Ascending aorta (tissue), 2 donors: ENCODE results near the gene MAP4K1. TPM values are rescaled to one million over a fixed set of nuclear protein-coding genes. Genes with fewer than 3 reads are reported as not detected.

Experiments used
- DNase-seq, 2 donors: peaks; one replicate each; pipeline ENCODE4 v3.0.0-alpha.2; 2019; ENCODE audit warnings: low spot score in 2 of 2
- H3K27ac ChIP-seq, 2 donors: fragments of 200-600 bp; sonication (generic); one replicate each; pipeline ENCODE4 v1.5.1; 2016 to 2017; ENCODE audit warnings: mild to moderate bottlenecking in 1 of 2
- H3K27me3 ChIP-seq: fragments of 200-600 bp; sonication (generic); one replicate; pipeline ENCODE4 v1.5.1; 2017
- H3K36me3 ChIP-seq, 2 donors: fragments of 200-600 bp; sonication (generic); one replicate each; pipeline ENCODE4 v1.5.1; 2016
- H3K4me1 ChIP-seq, 2 donors: fragments of 200-600 bp; sonication (generic); one replicate each; pipeline ENCODE4 v1.5.1; 2016 to 2017; ENCODE audit warnings: mild to moderate bottlenecking in 1 of 2
- H3K4me3 ChIP-seq, 2 donors: fragments of 200-600 bp; sonication (generic); one replicate each; pipeline ENCODE4 v1.5.1; 2016 to 2017; ENCODE audit warnings: mild to moderate bottlenecking in 1 of 2
- H3K9me3 ChIP-seq, 2 donors: fragments of 200-600 bp; sonication (generic); one replicate each; pipeline ENCODE4 v1.5.1; 2016
- intact Hi-C: fragments of 100-400 bp; cut with DNase I; formaldehyde crosslinking; loops from one replicate; pipeline ENCODE4 v1.15.1; 2023
- total RNA-seq: library from RNA; depleted of rRNA; stranded (reverse); fragments of >200 nt; gene quantifications from one replicate; pipeline ENCODE4 v1.1.0, GENCODE V29; 2016
- TF ChIP-seq, protein P1 (sequence below), 3 experiments: fragments of 200-600 bp in 2 of 3; fragments of 450-650 bp in 1 of 3; sonication (generic) in 2 of 3; IDR thresholded peaks; one replicate each; pipeline ENCODE4 v1.5.1; 2016 to 2019; ENCODE audit warnings: antibody characterized with exemption in 3 of 3, mild to moderate bottlenecking in 1 of 3, moderate library complexity in 1 of 3

The MAP4K1 gene
- total RNA-seq, 1 donor from 2014 or later, result 15.1 TPM

DNA sequence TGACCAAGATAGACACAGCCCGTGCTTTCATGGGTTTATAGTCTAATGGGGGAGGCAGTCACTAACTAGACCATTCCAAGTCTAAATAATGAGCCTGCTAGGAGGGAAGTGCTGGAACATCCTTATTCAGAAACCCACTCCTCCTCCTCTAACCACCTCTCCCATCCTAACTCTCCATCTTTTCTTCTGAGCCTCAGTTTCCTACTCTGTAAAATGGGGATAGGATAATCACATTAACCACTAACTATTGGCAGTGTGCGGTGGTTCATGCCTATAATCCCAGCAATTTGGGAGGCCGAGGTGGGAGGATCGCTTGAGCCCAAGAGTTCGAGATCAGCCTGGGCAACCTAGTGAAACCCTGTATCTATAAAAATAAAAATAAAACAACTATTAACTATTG, 68.7 kb downstream of the MAP4K1 start:
- intact Hi-C loops, result loop anchor here (10.0 kb wide), 1 partner anchor 346 kb away; the partner anchor contains the start of genes NFKBIB and SIRT2
- TF ChIP-seq, protein P1, sequence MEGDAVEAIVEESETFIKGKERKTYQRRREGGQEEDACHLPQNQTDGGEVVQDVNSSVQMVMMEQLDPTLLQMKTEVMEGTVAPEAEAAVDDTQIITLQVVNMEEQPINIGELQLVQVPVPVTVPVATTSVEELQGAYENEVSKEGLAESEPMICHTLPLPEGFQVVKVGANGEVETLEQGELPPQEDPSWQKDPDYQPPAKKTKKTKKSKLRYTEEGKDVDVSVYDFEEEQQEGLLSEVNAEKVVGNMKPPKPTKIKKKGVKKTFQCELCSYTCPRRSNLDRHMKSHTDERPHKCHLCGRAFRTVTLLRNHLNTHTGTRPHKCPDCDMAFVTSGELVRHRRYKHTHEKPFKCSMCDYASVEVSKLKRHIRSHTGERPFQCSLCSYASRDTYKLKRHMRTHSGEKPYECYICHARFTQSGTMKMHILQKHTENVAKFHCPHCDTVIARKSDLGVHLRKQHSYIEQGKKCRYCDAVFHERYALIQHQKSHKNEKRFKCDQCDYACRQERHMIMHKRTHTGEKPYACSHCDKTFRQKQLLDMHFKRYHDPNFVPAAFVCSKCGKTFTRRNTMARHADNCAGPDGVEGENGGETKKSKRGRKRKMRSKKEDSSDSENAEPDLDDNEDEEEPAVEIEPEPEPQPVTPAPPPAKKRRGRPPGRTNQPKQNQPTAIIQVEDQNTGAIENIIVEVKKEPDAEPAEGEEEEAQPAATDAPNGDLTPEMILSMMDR (IDR thresholded peaks at IDR 0.05), result no peak

DNA sequence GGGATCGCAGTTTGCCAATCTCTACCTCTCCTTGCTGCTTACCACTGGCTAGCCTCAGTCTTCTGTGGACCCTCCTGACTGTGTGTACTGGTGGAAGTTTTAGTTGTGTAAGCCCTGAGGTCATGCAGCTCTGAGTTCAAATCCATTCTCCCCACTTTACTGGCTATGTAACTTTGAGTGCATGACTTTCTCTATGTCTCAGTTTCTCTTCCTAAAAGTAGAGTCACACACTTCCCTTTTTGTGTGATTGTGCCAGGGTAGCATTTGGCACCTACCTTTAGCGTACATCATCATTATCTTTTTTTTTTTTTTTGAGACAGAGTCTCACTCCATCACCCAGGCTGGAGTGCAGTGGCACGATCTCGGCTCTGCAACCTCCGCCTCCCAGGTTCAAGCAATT, 70.3 kb downstream of the MAP4K1 start:
- Histone ChIP-seq H3K9me3 (no peaks in the 10 kb centered on the region), H3K4me3 (no peak overlapping the region), H3K4me1 (peaks cover 0 to 7% of the 10 kb centered on the region in 2 donors), H3K27ac (no peak overlapping the region), H3K27me3 (no peaks in the 10 kb centered on the region), H3K36me3 (no peaks in the 10 kb centered on the region)
- DNase-seq, result no peak
- intact Hi-C loops, result loop anchor here (10.0 kb wide), 1 partner anchor 347 kb away; the partner anchor contains the start of genes NFKBIB and SIRT2
- TF ChIP-seq, protein P1 (IDR thresholded peaks at IDR 0.05), result no peak

More for the DNA sequence above, 68.7 kb downstream of the MAP4K1 start:
- Histone ChIP-seq H3K4me1 (peaks cover 0 to 7% of the 10 kb centered on the region in 2 donors), H3K4me3 (no peak overlapping the region), H3K36me3 (no peaks in the 10 kb centered on the region), H3K9me3 (no peaks in the 10 kb centered on the region), H3K27ac (no peak overlapping the region), H3K27me3 (no peaks in the 10 kb centered on the region)
- DNase-seq, result no peak

DNA sequence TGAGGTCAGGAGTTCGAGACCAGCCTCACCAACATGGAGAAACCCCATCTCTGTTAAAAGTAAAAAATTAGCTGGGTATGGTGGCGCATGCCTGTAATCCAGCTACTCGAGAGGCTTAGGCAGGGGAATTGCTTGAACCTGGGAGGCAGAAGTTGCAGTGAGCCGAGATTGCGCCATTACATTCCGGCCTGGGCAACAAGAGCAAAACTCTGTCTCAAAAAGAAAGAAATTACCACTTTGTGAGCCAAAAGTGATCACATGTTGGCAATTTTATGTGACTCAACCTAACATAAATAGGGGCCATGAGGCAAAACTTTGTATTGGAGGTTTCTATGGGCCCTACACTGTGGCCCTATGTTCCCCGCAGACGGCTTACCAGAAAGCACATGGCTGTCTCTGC, 72.2 kb downstream of the MAP4K1 start:
- Histone ChIP-seq H3K36me3 (no peaks in the 10 kb centered on the region), H3K4me1 (peaks cover 0 to 7% of the 10 kb centered on the region in 2 donors), H3K4me3 (no peak overlapping the region), H3K27ac (no peak overlapping the region), H3K9me3 (no peaks in the 10 kb centered on the region), H3K27me3 (no peaks in the 10 kb centered on the region)
- intact Hi-C loops, result loop anchor here (2.0 to 10.0 kb wide), 2 partner anchors 349 to 385 kb away; partner anchors contain the start of genes MRPS12, NFKBIB, SARS2 and SIRT2
- TF ChIP-seq, protein P1 (IDR thresholded peaks at IDR 0.05), result no peak
- DNase-seq, result no peak

DNA sequence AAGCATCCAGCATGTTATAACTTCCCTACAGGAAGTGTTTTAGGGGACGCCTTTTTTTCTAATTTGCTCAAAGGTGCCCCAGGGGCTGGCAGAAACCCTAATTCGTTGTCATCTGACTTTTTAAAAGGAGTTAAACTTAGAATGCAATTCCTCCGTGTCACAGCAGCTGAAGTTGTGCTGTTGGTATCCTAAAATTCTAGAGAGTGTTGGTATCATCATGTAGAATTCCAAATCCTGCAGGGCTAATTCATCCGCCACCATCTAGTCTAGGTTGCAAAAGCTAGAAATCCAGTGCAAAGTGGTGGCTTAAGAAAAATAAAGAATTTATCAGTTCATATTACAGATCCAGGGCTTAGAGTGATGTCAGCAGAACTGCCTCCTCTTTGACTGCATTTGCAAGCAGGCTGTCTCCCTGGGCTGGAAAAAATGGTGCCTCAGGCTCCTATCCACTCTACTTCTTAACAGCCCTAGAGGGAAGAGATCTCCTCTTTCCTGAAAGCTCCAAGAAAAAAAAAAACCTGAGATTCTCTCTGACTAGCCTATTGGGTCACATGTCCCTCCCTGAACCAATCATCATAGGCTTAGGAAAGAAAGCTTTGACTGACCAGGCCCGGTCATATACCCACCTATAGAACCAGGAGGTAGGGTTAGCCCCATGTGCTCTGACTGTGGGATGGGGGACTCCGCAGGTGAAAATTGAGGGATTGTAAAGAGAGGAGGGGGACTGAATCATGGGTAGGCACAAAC, 73.0 kb downstream of the MAP4K1 start:
- H3K27ac ChIP-seq, result no peak overlapping the region
- peak overlapping the region in 1 of 2 donors; percentile 40 for H3K4me3 ChIP-seq
- intact Hi-C loops, result loop anchor here (1.0 to 10.0 kb wide), 6 partner anchors 73 to 386 kb away; partner anchors contain the start of genes EIF3K, MAP4K1, MRPS12 and NFKBIB
- H3K9me3 ChIP-seq, result no peaks in the 10 kb centered on the region
- TF ChIP-seq, protein P1 (IDR thresholded peaks at IDR 0.05), result no peak
- no peak for DNase-seq
- H3K4me1 ChIP-seq, result peaks cover 0 to 10% of the 10 kb centered on the region in 2 donors
- H3K27me3 ChIP-seq, result no peaks in the 10 kb centered on the region
- H3K36me3 ChIP-seq, result no peaks in the 10 kb centered on the region

DNA sequence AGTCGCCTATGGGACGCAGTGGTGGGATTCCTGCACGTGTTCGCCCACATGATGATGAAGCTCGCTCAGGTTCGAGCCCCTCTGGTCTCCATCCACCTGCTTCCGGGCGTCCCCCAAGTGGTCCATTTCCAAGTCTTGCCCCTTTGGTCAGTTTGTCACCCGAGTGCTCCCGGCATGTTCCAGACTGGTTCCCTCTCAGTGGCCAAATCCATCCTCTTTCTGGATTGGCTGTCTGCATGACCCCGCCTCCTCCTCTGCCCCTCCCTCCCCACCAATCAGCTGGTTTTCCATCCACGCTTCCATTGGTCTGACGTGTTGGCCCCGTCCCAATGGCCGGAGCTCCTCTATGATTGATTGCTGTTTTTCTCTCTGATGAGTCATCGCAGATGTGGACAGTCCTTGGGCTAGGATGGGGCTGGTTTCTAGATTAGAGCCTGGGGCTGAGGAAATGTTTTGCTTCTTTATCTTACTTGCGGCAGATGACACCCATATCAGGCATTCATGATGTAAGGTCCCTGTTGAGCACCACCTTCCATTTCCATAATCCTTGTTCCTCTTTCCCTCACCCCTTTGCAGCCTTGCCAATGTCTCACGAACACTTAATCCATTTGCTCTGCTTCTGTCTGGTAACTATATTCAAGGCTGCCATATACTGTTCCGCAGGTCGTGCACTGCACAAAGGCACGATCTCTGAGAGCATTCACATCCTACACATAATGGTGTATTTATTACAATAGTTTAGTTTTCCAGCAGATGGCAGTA, 73.8 kb downstream of the MAP4K1 start:
- intact Hi-C loops, result loop anchor here (1.0 to 10.0 kb wide), 6 partner anchors 73 to 387 kb away; partner anchors contain the start of genes EIF3K, MAP4K1, MRPS12 and NFKBIB
- no peaks in the 10 kb centered on the region for H3K36me3 ChIP-seq
- H3K4me1 ChIP-seq, result peaks cover 0 to 15% of the 10 kb centered on the region in 2 donors
- no peaks in the 10 kb centered on the region for H3K27me3 ChIP-seq
- no peaks in the 10 kb centered on the region for H3K9me3 ChIP-seq
- TF ChIP-seq, protein P1 (IDR thresholded peaks at IDR 0.05), result peak; percentile 46 to 67 (median 55)
- DNase-seq, result peak; percentile 77 to 80
- peak overlapping the region in 1 of 2 donors; percentile 12 for H3K27ac ChIP-seq
- H3K4me3 ChIP-seq, result peak overlapping the region in 1 of 2 donors; percentile 58
